GM18511 (cell line): ENCODE measurements around the gene BNIP2.
"Not testable (repeated sequence)": the region's sequence is repeated elsewhere in the genome, so short reads cannot be mapped to it uniquely, and the experiment has no call there.

ENCODE experiments used
- ATAC-seq: cut with Tn5 transposase; IDR thresholded peaks from one replicate; pipeline ENCODE4 v1.9.1; 2021; ENCODE audit warnings: mild to moderate bottlenecking, moderate library complexity; ENCODE audit not compliant: unreplicated experiment

The BNIP2 gene

DNA sequence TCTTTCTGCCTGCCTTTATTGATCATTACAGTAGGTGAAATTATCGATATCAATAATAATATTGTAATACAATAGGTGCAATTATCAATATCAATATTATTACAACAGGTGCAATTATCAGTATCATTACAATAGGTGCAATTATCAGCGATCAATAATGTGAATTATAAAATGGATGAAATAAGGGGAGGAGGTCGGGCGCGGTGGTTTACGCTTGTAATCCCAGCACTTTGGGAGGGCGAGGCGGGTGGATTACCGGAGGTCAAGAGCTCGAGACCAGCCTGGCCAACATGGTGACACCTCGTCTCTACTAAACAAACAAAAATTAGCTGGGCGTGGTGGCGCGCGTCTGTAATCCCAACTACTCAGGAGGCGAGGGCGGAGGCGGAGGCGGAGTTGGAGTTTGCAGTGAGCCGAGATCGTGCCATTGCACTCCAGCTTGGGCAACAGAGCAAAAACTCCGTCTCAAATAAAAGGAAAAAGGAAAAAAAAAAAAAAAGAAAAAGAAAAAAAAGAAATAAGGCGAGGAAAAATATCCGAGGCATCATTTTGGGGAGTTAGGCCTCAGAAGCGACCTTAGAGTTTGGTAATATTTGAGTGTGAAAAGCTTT, 611 bp upstream of the BNIP2 start:
- no peak for ATAC-seq

- peak; percentile 2 for ATAC-seq
Observed at GRCh38 chr15:59688423-59688781, 718 bp downstream of the BNIP2 start.

GRCh38 chr15:59687836-59688235, 1.3 kb downstream of the BNIP2 start:
- peak; percentile 21 for ATAC-seq

GRCh38 chr15:59686389-59686788, 2.7 kb downstream of the BNIP2 start:
- ATAC-seq = no peak

DNA sequence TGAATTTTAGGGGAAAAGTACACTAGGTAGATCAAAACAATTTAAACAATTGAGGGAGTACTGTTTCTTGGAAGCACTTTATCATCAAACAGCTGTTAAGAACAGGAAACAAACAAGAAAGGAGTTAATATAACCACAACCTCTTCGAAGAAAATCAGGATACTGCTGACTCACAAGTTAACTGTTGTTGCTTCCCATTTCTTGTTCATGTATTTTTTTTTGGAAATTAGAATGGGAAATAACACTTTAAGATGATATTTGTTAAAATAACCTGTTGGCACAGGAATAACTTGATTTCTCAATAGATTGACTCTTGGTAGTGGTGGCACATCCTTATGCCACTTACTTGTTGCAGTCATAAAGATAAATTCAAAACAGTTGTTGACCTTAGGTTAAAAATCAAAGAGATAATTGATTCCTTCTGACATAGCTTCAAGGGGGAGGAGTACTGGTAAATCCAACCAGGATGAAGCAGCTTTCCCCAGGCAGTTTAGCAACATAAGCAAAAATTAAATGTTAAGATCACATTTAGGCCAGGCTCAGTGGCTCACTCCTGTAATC, 3.3 kb downstream of the BNIP2 start:
- no peak for ATAC-seq

DNA sequence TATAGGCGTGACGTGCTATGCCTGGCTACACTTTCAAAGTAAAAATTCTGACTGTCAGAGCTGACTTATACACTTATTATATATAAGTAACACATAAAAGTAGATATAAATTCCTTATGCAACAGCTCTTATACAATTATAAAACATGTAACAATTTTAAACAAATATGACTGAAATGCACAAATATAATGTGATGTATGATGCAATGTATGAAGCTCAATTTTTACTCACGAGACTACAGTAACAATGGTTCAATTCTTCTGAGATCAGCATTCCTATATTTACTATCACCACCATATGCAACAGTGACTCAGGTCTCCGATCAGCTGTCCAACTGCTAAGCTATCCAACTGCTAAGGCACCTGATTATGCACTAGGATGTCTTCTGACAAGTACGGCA, 8.2 kb downstream of the BNIP2 start:
- ATAC-seq = no peak

GRCh38 chr15:59680346-59680745, 8.8 kb downstream of the BNIP2 start:
- ATAC-seq = no peak

GRCh38 chr15:59678620-59679019, 10.5 kb downstream of the BNIP2 start:
- ATAC-seq = no peak

GRCh38 chr15:59678172-59678571, 10.9 kb downstream of the BNIP2 start:
- ATAC-seq = no peak

GRCh38 chr15:59676565-59676964, 12.6 kb downstream of the BNIP2 start:
- ATAC-seq = no peak

- no peak for ATAC-seq
Observed at GRCh38 chr15:59674361-59674877, 14.7 kb downstream of the BNIP2 start.

DNA sequence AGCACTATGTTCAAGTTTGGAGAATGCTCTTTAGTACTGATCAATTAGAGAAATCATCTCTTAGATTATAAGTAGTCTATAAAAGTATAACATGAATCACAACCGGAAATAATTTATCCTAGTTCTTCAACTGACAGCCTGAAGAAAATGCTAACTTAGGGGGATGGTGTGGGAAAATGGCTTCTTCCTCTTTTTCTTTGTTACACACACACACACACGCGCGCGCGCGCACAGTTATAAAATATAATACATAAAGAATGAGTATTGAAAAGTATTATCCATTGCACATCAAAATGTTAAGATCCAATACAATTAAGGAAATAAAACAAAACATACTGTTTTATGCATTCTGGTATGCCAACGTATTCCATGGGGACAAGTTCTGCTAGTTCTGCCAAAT, 20.6 kb downstream of the BNIP2 start:
- no peak for ATAC-seq

GRCh38 chr15:59662260-59662659, 26.9 kb downstream of the BNIP2 start:
- ATAC-seq = no peak

DNA sequence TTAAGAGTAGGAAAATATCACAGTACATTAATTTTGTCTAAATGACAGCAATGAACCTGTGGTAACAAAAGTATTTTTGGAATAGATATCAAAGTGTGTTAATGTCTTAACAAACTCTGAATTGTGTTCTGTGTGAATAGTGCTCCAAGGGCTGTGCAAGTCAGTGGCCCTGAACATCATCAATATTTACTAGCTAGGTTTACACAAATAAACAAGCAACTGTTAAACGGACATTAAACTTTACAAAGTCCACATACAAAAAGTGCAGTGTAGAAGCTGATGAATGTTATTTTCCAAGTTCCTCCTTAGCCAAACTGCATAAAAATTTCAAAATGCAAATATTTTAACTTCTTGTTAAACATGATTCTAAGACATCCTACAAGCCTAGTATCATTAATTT, 29.8 kb downstream of the BNIP2 start:
- ATAC-seq = no peak

DNA sequence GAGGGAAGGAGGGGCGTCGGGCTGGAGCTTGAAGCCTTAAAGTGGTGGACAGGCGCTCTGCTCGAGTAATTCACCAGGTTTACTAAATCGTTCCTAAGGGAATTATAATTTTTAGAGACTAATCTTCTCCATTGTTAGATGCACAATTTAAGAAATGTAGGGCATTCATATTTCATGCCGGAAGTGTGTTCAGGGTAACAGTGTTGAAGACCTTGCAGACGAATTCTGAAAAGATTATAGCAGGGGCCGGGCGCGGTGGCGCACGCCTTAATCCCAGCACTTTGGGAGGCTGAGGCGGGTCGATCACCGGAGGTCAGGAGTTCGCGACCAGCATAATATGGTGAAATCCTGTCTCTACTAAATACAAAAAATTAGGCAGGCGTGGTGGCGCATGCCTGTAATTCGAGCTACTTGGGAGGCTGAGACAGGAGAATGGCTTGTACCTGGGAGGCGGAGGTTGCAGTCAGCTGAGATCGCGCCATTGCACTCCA, 31.4 kb downstream of the BNIP2 start:
- ATAC-seq = peak; percentile 14

GRCh38 chr15:59656897-59657634, 32.1 kb downstream of the BNIP2 start, which contains the start of gene GTF2A2:
Gene GTF2A2, minus strand, starts transcription at chr15:59657515. Its CDS starts 5,238 bp downstream, at chr15:59652277.
- ATAC-seq = peak; percentile 99

DNA sequence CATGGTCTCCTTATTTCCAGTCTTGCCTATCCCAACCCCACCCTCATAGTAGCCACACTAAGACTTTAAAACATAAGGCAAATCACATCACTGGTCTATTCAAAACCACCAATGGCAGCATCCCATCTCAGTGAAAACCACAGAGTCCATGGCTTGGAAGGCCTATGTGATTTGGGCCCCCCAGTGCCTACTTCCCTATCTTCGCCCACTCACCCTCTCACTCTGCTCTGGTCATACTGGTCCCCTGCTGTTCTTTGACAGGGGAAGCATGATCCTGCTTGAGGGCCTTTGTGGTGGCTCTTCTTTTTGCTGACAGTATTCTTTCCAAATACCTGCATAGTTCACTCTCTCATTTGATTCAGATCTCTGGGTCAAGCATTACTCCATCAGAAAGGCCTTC, 35.1 kb downstream of the BNIP2 start:
- no peak for ATAC-seq

DNA sequence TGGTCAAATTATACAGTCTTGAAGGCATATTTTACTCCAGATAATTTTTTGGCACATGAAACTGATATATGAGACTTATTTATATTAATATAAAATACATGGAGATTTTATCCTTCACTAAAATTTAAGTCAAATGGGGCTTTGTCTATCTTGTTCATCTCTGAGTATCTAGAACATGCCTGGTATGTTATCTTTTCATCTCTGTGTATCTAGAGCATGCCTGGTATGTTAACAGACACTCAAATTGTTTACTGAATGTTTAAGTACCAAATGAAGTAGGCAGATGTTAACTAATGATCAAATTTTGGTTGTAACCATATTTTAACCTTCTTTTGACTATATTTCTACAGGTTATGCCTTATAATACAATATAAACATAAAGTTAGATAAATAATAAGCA, 39.5 kb downstream of the BNIP2 start:
- ATAC-seq = no peak

DNA sequence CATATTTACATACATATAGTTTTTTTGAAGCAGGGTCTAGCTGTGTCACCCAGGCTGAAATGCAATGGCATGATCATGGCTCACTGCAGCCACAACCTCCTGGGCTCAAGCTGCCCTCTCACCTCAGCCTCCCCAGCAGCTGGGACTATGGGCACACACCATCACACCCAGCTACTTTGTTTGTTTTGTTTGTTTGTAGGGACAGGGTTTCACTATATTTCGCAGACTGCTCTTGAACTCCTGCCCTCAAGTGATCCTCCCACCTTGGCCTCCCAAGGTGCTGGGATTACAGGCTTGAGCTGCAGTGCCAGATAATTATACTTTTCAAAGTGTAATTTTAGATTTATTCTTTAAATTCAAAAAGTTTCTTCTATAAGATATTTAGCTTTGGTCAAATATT, 42.0 kb downstream of the BNIP2 start:
- ATAC-seq = no peak

DNA sequence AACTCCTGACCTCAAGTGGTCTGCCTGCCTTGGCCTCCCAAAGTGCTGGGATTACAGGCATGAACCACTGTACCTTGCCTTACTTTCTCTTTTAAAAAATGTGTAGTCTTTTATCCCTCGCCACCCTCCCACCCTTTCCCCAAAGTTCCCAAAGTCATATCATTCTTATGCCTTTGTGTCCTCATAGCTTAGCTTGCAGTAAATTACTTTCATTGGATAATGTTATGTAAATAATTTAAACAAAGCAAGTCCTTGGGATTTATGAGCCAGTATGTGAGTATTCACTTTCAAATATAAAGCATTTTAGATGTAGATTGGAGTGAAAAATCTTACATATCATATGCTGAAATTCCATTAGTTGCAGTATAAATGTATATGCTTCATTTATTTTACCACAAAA, 42.8 kb downstream of the BNIP2 start:
- ATAC-seq = no peak

DNA sequence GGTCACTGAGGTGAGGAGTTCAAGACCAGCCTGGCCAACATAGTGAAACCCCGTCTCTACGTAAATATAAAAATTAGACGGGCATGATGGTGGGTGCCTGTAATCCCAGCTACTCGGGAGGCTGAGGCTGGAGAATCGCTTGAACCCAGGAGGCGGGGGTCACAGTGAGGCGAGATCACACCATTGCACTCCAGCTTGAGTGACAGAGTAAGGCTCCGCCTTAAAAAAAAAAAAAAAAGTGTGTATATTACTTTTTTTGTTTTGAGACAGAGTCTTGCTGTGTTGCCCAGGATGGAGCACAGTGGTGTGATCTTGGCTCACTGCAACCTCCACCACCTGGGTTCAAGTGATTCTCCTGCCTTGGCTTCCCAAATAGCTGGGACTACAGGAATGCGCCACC, 43.3 kb downstream of the BNIP2 start:
- ATAC-seq = not testable (repeated sequence)

GRCh38 chr15:59644756-59645155, 44.4 kb downstream of the BNIP2 start:
- no peak for ATAC-seq
